ENCODE results near the gene FOXM1.

The FOXM1 gene

GRCh38 chr12:2860170-2860569, 16.8 kb downstream of the FOXM1 start:
- TF ChIP-seq POLR2A (IDR thresholded peaks at IDR 0.05; ENCODE audit: low read depth, low read length), result no peak
- FAIRE-seq, result no peak
- no peak for DNase-seq (ENCODE audit: insufficient read length, low spot score)

DNA sequence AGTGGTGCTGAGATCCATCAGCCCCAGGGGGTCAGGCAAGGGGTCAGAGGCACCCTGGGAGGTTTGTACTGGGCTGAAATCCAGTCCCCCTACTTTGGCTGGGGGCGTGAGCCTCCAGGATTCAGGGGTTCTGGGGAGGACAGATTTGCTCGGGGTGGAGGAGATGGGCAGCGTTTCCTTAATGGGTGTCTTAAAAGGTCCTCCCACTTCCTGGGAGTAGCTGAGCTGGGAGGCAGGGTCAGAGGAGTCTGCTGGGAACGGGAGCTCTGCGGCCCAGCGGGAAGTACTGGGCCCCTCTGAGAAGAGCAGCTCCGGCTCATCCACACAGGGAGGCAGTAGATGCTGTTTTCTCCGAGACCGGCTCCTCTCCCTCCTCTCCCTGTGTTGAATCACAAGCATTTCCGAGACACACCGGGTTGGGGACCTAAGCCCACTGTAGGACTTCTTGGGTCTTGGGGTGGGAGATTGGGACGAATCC, 18.0 kb downstream of the FOXM1 start:
- no peak for TF ChIP-seq POLR2A (IDR thresholded peaks at IDR 0.05; ENCODE audit: low read depth, low read length)
- no peak for FAIRE-seq
- no peak for DNase-seq (ENCODE audit: insufficient read length, low spot score)

- FAIRE-seq, result no peak
- TF ChIP-seq POLR2A (IDR thresholded peaks at IDR 0.05; ENCODE audit: low read depth, low read length), result no peak
- DNase-seq (ENCODE audit: insufficient read length, low spot score), result no peak
Observed at GRCh38 chr12:2858334-2858733, 18.6 kb downstream of the FOXM1 start.

- DNase-seq (ENCODE audit: insufficient read length, low spot score), result no peak
- no peak for TF ChIP-seq POLR2A (IDR thresholded peaks at IDR 0.05; ENCODE audit: low read depth, low read length)
- no peak for FAIRE-seq
Observed at GRCh38 chr12:2857576-2857975, 19.4 kb downstream of the FOXM1 start.

DNA sequence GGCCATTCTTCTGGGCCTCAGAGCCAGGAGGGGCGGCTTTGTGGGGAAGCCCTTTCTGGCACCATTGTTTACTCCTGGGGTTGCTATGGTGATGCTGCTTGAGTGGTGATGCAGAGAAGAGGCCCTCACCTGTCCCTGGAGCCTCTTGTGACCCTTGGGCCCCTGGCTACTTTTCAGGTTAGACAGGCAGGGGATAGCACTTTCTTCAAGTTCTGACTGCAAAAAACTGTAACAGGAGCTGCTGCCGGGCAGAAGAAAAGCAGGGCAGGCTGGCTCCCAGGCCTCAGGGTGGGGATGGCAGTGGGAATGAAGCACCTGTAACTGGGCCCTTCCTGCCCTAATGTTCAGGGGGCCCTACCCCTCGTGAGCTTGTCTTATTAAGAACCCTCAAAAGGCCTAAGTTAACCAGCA, 19.9 kb downstream of the FOXM1 start, which contains the start of gene TEX52:
TSS of gene TEX52 (minus strand) at position 19 of the 411 bp plus-strand sequence. CDS start at position 6, 13 bp downstream.
- FAIRE-seq (no peak), DNase-seq (ENCODE audit: insufficient read length, low spot score) (no peak)
- TF ChIP-seq POLR2A (IDR thresholded peaks at IDR 0.05; ENCODE audit: low read depth, low read length), result no peak

DNA sequence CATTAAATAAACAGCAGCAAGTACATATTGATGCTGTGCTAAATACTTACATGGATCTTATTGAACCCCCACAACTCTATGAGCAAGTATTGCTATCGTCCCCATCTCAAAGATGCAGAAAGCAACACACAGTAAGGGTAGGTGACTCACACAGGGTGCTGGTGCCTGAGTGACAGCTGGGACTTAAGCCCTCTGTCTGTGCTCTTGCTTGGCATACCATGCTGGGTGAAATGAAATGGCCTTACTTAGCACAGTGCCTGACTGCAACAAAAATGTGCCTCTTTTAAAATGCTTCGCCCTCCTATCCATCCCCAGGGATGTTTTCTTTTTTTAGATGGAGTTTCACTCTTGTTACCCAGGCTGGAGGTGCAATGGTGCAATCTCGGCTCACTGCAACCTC, 20.9 kb downstream of the FOXM1 start:
- FAIRE-seq (no peak), DNase-seq (ENCODE audit: insufficient read length, low spot score) (peak; percentile 42)
- no peak for TF ChIP-seq POLR2A (IDR thresholded peaks at IDR 0.05; ENCODE audit: low read depth, low read length)

GRCh38 chr12:2855546-2855945, 21.4 kb downstream of the FOXM1 start:
- no peak for TF ChIP-seq POLR2A (IDR thresholded peaks at IDR 0.05; ENCODE audit: low read depth, low read length)
- no peak for DNase-seq (ENCODE audit: insufficient read length, low spot score)
- no peak for FAIRE-seq

GRCh38 chr12:2854669-2855453, 22.1 kb downstream of the FOXM1 start:
- TF ChIP-seq POLR2A (IDR thresholded peaks at IDR 0.05; ENCODE audit: low read depth, low read length), result no peak
- FAIRE-seq, result no peak
- DNase-seq (ENCODE audit: insufficient read length, low spot score), result no peak

DNA sequence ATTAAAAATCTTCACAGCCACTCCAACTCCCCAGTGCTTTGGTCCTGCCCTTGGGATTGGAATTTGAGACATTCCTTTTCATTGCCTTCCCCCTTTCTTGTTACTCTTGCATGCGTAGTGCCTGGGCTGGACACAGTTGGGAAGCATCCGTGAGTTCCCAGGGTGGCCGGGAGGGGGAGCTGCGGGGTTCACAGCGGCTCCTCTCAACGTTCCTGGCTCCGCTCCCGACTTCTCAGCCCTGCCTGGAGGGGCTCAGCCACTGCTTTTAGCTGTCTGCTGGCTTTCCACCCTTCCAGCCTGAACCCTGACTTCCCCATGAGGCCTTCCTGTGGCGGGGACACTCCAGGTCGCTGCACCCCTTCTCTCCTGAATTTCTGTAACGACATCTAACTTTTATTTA, 23.3 kb downstream of the FOXM1 start:
- no peak for TF ChIP-seq POLR2A (IDR thresholded peaks at IDR 0.05; ENCODE audit: low read depth, low read length)
- DNase-seq (ENCODE audit: insufficient read length, low spot score) (peak; percentile 86), FAIRE-seq (no peak)

GRCh38 chr12:2851931-2852330, 25.0 kb downstream of the FOXM1 start:
- DNase-seq (ENCODE audit: insufficient read length, low spot score), result no peak
- FAIRE-seq, result no peak
- no peak for TF ChIP-seq POLR2A (IDR thresholded peaks at IDR 0.05; ENCODE audit: low read depth, low read length)

DNA sequence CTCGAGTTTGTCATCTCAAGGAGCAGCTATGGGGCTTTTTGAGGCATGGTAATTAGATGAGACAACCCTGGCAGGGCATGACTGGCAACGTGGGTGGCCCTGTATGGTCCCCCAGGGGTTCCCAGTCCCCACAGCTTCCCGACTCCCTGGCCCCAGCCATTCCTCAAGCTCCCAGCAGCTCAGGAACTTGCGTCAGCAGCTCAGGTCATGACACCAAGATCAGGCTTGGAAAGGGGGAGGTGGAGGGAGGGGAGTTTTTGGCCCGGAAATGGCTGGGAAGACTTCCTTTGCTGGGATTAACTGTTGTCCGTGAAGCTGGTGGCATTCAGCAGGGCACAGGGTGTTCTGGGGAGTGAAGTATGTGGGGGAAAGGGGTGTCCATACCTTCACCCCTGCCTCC, 31.7 kb downstream of the FOXM1 start:
- FAIRE-seq (no peak), DNase-seq (ENCODE audit: insufficient read length, low spot score) (no peak)
- TF ChIP-seq POLR2A (IDR thresholded peaks at IDR 0.05; ENCODE audit: low read depth, low read length), result no peak

DNA sequence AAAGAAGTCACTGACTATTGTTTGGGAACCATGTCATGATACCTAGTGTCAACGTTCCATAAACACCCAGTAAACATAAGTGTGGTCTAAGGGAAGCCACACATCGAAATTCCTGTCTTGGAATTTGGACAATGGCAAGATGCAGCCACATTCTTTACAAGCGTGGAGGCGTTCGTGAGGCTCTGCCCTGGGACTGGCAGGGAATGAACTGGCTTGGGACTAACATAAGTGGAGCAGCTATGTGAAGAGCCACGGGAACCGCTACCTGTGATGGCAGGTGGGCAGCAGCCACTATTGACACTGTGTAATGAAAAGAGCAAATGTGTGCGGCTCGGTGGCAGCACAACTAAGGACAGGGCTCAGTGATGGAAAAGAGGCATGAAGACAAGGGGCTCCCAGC, 32.2 kb downstream of the FOXM1 start:
- FAIRE-seq, result no peak
- no peak for TF ChIP-seq POLR2A (IDR thresholded peaks at IDR 0.05; ENCODE audit: low read depth, low read length)
- no peak for DNase-seq (ENCODE audit: insufficient read length, low spot score)

GRCh38 chr12:2842948-2843347, 34.0 kb downstream of the FOXM1 start:
- TF ChIP-seq POLR2A (IDR thresholded peaks at IDR 0.05; ENCODE audit: low read depth, low read length), result no peak
- no peak for FAIRE-seq

GRCh38 chr12:2841056-2841650, 35.8 kb downstream of the FOXM1 start:
- no peak for FAIRE-seq
- DNase-seq (ENCODE audit: insufficient read length, low spot score), result no peak
- TF ChIP-seq POLR2A (IDR thresholded peaks at IDR 0.05; ENCODE audit: low read depth, low read length), result no peak

More at GRCh38 chr12:2842948-2843347, 34.0 kb downstream of the FOXM1 start:
- no peak for DNase-seq (ENCODE audit: insufficient read length, low spot score)

DNA sequence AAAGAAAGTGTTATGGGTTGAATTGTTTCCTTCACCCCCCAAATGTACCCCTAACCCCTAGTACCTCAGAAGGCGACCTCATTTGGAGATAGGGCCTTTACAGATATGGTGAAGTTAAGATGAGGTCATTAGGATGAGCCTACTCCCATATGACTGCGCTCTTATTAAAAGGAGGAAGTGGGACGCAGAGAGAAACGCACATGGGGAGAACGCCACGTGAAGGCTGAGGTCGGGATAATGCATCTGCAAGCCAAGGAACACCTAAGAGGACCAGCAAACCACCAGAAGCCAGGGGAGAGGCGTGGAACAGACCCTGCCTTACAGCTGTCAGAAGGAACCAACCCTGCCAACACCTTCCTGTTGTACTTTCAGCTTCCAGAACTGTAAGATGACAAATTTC, 40.4 kb downstream of the FOXM1 start:
- DNase-seq (ENCODE audit: insufficient read length, low spot score) (no peak), FAIRE-seq (no peak)
- no peak for TF ChIP-seq POLR2A (IDR thresholded peaks at IDR 0.05; ENCODE audit: low read depth, low read length)

Data from H54 (cell line).